ENCODE measurements around the gene ZNF277. TPM values are rescaled to one million over a fixed set of nuclear protein-coding genes. Genes with fewer than 3 reads are reported as not detected.

Gene ZNF277
- total RNA-seq, 1 experiment from 2014 or later: 13.1 TPM

- Histone ChIP-seq H3K79me2 (ENCODE audit: insufficient read depth, low read length) (no peaks in the 10 kb centered on the region), H2BK20ac (ENCODE audit: low read depth, low read length, poor library complexity, severe bottlenecking) (no peak overlapping the region), H3K4me2 (ENCODE audit: insufficient read depth, insufficient read length, low read length) (no peak overlapping the region), H3K56ac (ENCODE audit: insufficient read length, low read depth, low read length) (no peak overlapping the region), H2BK12ac (ENCODE audit: insufficient read length, low read depth, low read length) (no peak overlapping the region), H4K8ac (replicated peaks; ENCODE audit: insufficient read length, low read depth, low read length) (no peak overlapping the region), H3K79me1 (ENCODE audit: insufficient read depth, low read depth, low read length, poor library complexity, severe bottlenecking) (peaks cover 3% of the 10 kb centered on the region), H3K9ac (ENCODE audit: extremely low read depth, insufficient read length, low read length) (no peak overlapping the region), H3K18ac (ENCODE audit: insufficient read length, low read depth, low read length) (no peak overlapping the region), H2AK5ac (ENCODE audit: insufficient read length, low read length) (no peak overlapping the region), H3K4ac (ENCODE audit: low read depth, low read length) (no peak overlapping the region), H4K91ac (ENCODE audit: insufficient read length, low read depth, low read length) (no peak overlapping the region), H2BK5ac (ENCODE audit: insufficient read length, low read length) (no peak overlapping the region), H4K20me1 (ENCODE audit: control insufficient read depth, insufficient read depth, insufficient read length) (no peaks in the 10 kb centered on the region), H2AFZ (ENCODE audit: low read length) (no peak overlapping the region), H3K9me3 (ENCODE audit: control insufficient read depth, low read depth, low read length) (no peaks in the 10 kb centered on the region), H3K27me3 (ENCODE audit: insufficient read depth, low read length) (no peaks in the 10 kb centered on the region; the same call in 1 of the 2 replicates), H3K23ac (ENCODE audit: insufficient read length, low read depth, low read length) (no peak overlapping the region), H2BK15ac (ENCODE audit: low read depth, low read length) (no peak overlapping the region), H2BK120ac (ENCODE audit: low read depth, low read length, poor library complexity, severe bottlenecking) (no peak overlapping the region), H3K23me2 (ENCODE audit: insufficient read length, low read depth, low read length, poor library complexity, severe bottlenecking) (no peaks in the 10 kb centered on the region), H3K4me1 (ENCODE audit: insufficient read depth, low read length) (peaks cover 12% of the 10 kb centered on the region), H3K27ac (ENCODE audit: insufficient read length, low read depth, low read length) (no peak overlapping the region), H4K5ac (ENCODE audit: insufficient read length, low read depth, low read length) (no peak overlapping the region), H3K14ac (ENCODE audit: insufficient read depth, low read length) (no peak overlapping the region), H3T11ph (ENCODE audit: low read length) (no peak overlapping the region)
- peaks cover 48% of the 10 kb centered on the region for H3K27me3 Mint-ChIP-seq (ENCODE audit: low read depth)
- no peak for DNase-seq
- no peaks in the 10 kb centered on the region for H3K9me3 Mint-ChIP-seq
- no peak for TF ChIP-seq CTCF (conservative IDR thresholded peaks at IDR 0.05)
- peaks cover 47 to 54% of the 10 kb centered on the region in 2 experiments for H3K4me1 Mint-ChIP-seq
- H3K27ac Mint-ChIP-seq: no peak overlapping the region; a peak in 1 of 7 replicates
- WGBS (ENCODE audit: extremely low coverage, insufficient read length, low lambda C conversion rate): no CpG with 5 or more reads among the region's 1 CpG
- no peaks in the 10 kb centered on the region for H3K36me3 Mint-ChIP-seq (ENCODE audit: insufficient read depth in 1 of 3, low read depth in 3 of 3)
- H3K4me3 Mint-ChIP-seq: no peak overlapping the region
Observed at GRCh38 chr7:112254156-112254555, 47.7 kb downstream of the ZNF277 start.

Measured in H9 (cell line).